Epithelial cell of esophagus (primary cell): ENCODE measurements around the gene BAIAP3.

Experiments
- DNase-seq: peaks from one replicate; pipeline ENCODE4 v3.0.0; 2010; ENCODE audit warnings: low read depth
- H3K4me3 ChIP-seq: 2 replicates; pipeline ENCODE4 v1.5.1; 2011; ENCODE audit warnings: mild to moderate bottlenecking, low read length, control low read depth
- CTCF ChIP-seq: IDR thresholded peaks from 2 replicates; pipeline ENCODE4 v1.5.1; 2011; ENCODE audit warnings: low read depth, mild to moderate bottlenecking, low read length, control low read depth, inconsistent platforms; ENCODE audit not compliant: insufficient read depth; ENCODE audit errors: missing control alignments

BAIAP3 gene

GRCh38 chr16:1377406-1378010 is 44.1 kb downstream of the BAIAP3 start:
- TF ChIP-seq CTCF: no peak
- no peak overlapping the region for H3K4me3 ChIP-seq
- DNase-seq: no peak

- TF ChIP-seq CTCF: no peak
- H3K4me3 ChIP-seq: peak overlapping the region; percentile 41
- no peak for DNase-seq
Observed at GRCh38 chr16:1378087-1378803, 44.8 kb downstream of the BAIAP3 start.

- peak; percentile 86 for DNase-seq
- TF ChIP-seq CTCF: no peak
- peak overlapping the region; percentile 41 for H3K4me3 ChIP-seq
Observed at GRCh38 chr16:1378804-1379303, 45.4 kb downstream of the BAIAP3 start.

GRCh38 chr16:1379304-1380076 is 46.0 kb downstream of the BAIAP3 start:
- no peak for TF ChIP-seq CTCF
- DNase-seq: peak; percentile 70
- H3K4me3 ChIP-seq: peak overlapping the region; percentile 41

GRCh38 chr16:1380195-1380594 is 46.8 kb downstream of the BAIAP3 start:
- H3K4me3 ChIP-seq: no peak overlapping the region
- TF ChIP-seq CTCF: no peak
- DNase-seq: no peak

GRCh38 chr16:1381612-1382406 is 48.4 kb downstream of the BAIAP3 start:
- no peak for DNase-seq
- no peak for TF ChIP-seq CTCF
- H3K4me3 ChIP-seq: no peak overlapping the region
